Fibroblast of lung (primary cell): Measurements from ENCODE around the gene ROR2.

Experiments used
- CTCF ChIP-seq, 2 donors: IDR thresholded peaks in 1 of 2; conservative IDR thresholded peaks in 1 of 2; 1 replicate in 1 of 2; 2 replicates in 1 of 2; pipeline ENCODE4 v1.5.1; 2011 to 2012; ENCODE audit warnings: low read length in 2 of 2, control low read depth in 1 of 2, inconsistent platforms in 1 of 2, low read depth in 1 of 2, mild to moderate bottlenecking in 1 of 2
- EZH2 ChIP-seq: IDR thresholded peaks from 2 replicates; pipeline ENCODE4 v1.5.1; 2012; ENCODE audit warnings: low read length, control low read depth, mild to moderate bottlenecking; ENCODE audit errors: missing control alignments

- TF ChIP-seq CTCF (conservative IDR thresholded peaks at IDR 0.05 in 1 of 2, IDR thresholded peaks at IDR 0.05 in 1 of 2; ENCODE audit: low read depth in 1 of 2, low read length in 2 of 2) (no peak), EZH2 (no peak)
Observed at GRCh38 chr9:91995000-91995655, 45.1 kb upstream of the ROR2 start.
